Measurements from ENCODE around the gene FARP1.

Gene FARP1

GRCh38 chr13:98334620-98335205, 191.8 kb downstream of the FARP1 start:
- no peak for TF ChIP-seq GATA3 (IDR thresholded peaks at IDR 0.05; ENCODE audit: low read depth, low read length)
- no peak for TF ChIP-seq GATA2 (IDR thresholded peaks at IDR 0.05; ENCODE audit: low read depth, low read length)

- no peak for TF ChIP-seq GATA2 (IDR thresholded peaks at IDR 0.05; ENCODE audit: low read depth, low read length)
- TF ChIP-seq GATA3 (IDR thresholded peaks at IDR 0.05; ENCODE audit: low read depth, low read length): no peak
Observed at GRCh38 chr13:98335721-98336120, 192.8 kb downstream of the FARP1 start.

GRCh38 chr13:98338310-98338709, 195.4 kb downstream of the FARP1 start:
- TF ChIP-seq GATA3 (IDR thresholded peaks at IDR 0.05; ENCODE audit: low read depth, low read length) (no peak), GATA2 (IDR thresholded peaks at IDR 0.05; ENCODE audit: low read depth, low read length) (no peak)

GRCh38 chr13:98339684-98340425, 197.0 kb downstream of the FARP1 start:
- TF ChIP-seq GATA3 (IDR thresholded peaks at IDR 0.05; ENCODE audit: low read depth, low read length) (no peak), GATA2 (IDR thresholded peaks at IDR 0.05; ENCODE audit: low read depth, low read length) (no peak)

GRCh38 chr13:98342953-98343352, 200.1 kb downstream of the FARP1 start:
- TF ChIP-seq GATA3 (IDR thresholded peaks at IDR 0.05; ENCODE audit: low read depth, low read length) (no peak), GATA2 (IDR thresholded peaks at IDR 0.05; ENCODE audit: low read depth, low read length) (no peak)

- TF ChIP-seq GATA2 (IDR thresholded peaks at IDR 0.05; ENCODE audit: low read depth, low read length) (no peak), GATA3 (IDR thresholded peaks at IDR 0.05; ENCODE audit: low read depth, low read length) (no peak)
Observed at GRCh38 chr13:98343461-98343860, 200.6 kb downstream of the FARP1 start.

GRCh38 chr13:98344392-98344791, 201.5 kb downstream of the FARP1 start:
- TF ChIP-seq GATA2 (IDR thresholded peaks at IDR 0.05; ENCODE audit: low read depth, low read length) (no peak), GATA3 (IDR thresholded peaks at IDR 0.05; ENCODE audit: low read depth, low read length) (no peak)

- no peak for TF ChIP-seq GATA2 (IDR thresholded peaks at IDR 0.05; ENCODE audit: low read depth, low read length)
- TF ChIP-seq GATA3 (IDR thresholded peaks at IDR 0.05; ENCODE audit: low read depth, low read length): no peak
Observed at GRCh38 chr13:98345107-98345935, 202.4 kb downstream of the FARP1 start.

- TF ChIP-seq GATA2 (IDR thresholded peaks at IDR 0.05; ENCODE audit: low read depth, low read length) (no peak), GATA3 (IDR thresholded peaks at IDR 0.05; ENCODE audit: low read depth, low read length) (no peak)
Observed at GRCh38 chr13:98346904-98347636, 204.2 kb downstream of the FARP1 start.

GRCh38 chr13:98347756-98348155, 204.9 kb downstream of the FARP1 start:
- TF ChIP-seq GATA3 (IDR thresholded peaks at IDR 0.05; ENCODE audit: low read depth, low read length) (no peak), GATA2 (IDR thresholded peaks at IDR 0.05; ENCODE audit: low read depth, low read length) (no peak)

GRCh38 chr13:98348466-98349200, 205.7 kb downstream of the FARP1 start:
- TF ChIP-seq GATA3 (IDR thresholded peaks at IDR 0.05; ENCODE audit: low read depth, low read length) (no peak), GATA2 (IDR thresholded peaks at IDR 0.05; ENCODE audit: low read depth, low read length) (no peak)

- TF ChIP-seq GATA2 (IDR thresholded peaks at IDR 0.05; ENCODE audit: low read depth, low read length) (no peak), GATA3 (IDR thresholded peaks at IDR 0.05; ENCODE audit: low read depth, low read length) (no peak)
Observed at GRCh38 chr13:98349731-98350305, 206.9 kb downstream of the FARP1 start.

- no peak for TF ChIP-seq GATA2 (IDR thresholded peaks at IDR 0.05; ENCODE audit: low read depth, low read length)
- TF ChIP-seq GATA3 (IDR thresholded peaks at IDR 0.05; ENCODE audit: low read depth, low read length): no peak
Observed at GRCh38 chr13:98350746-98351330, 207.9 kb downstream of the FARP1 start.

Measured in SH-SY5Y (cell line).